ENCODE measurements around the gene ARHGEF18.

DNA sequence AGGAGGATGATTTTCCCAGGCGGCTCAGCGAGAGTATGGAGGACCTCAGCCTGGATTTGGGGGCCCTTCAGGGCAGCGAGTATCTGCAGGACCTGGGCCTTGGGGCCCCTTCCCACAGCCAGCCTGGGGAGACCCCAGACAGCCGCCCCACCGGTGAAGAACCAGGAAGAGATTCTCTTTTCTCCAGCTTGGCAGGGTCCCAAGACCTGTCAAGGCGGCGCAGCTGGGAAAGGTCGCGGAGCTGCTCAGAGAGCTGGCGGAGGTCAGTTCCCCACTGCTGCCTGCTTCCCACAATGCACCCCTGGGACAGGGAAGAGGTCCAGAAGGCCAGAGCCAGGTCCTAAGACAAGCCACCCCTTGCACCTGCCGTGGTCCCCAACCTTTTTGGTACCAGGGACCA is 24.1 kb downstream of the ARHGEF18 start:
- TF ChIP-seq, protein P1, sequence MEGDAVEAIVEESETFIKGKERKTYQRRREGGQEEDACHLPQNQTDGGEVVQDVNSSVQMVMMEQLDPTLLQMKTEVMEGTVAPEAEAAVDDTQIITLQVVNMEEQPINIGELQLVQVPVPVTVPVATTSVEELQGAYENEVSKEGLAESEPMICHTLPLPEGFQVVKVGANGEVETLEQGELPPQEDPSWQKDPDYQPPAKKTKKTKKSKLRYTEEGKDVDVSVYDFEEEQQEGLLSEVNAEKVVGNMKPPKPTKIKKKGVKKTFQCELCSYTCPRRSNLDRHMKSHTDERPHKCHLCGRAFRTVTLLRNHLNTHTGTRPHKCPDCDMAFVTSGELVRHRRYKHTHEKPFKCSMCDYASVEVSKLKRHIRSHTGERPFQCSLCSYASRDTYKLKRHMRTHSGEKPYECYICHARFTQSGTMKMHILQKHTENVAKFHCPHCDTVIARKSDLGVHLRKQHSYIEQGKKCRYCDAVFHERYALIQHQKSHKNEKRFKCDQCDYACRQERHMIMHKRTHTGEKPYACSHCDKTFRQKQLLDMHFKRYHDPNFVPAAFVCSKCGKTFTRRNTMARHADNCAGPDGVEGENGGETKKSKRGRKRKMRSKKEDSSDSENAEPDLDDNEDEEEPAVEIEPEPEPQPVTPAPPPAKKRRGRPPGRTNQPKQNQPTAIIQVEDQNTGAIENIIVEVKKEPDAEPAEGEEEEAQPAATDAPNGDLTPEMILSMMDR (IDR thresholded peaks at IDR 0.05): no peak
- TF ChIP-seq EP300 (IDR thresholded peaks at IDR 0.05): no peak
